PFSK-1 (cell line): ENCODE results near the gene KLHDC4.

Experiments
- FOXP2 ChIP-seq: optimal IDR thresholded peaks from 2 replicates; pipeline ENCODE3; 2011; ENCODE audit warnings: borderline replicate concordance, control low read depth, inconsistent platforms; ENCODE audit not compliant: insufficient read depth; ENCODE audit errors: extremely low read length, extremely low read depth
- POLR2AphosphoS5 ChIP-seq: IDR thresholded peaks from 2 replicates; pipeline ENCODE4 v1.6.1; 2012; ENCODE audit warnings: low read depth, mild to moderate bottlenecking, control low read depth, low read length, moderate library complexity
- SIN3A ChIP-seq: IDR thresholded peaks from 2 replicates; pipeline ENCODE4 v1.6.1; 2012; ENCODE audit warnings: mild to moderate bottlenecking, low read length, moderate library complexity, borderline replicate concordance; ENCODE audit not compliant: insufficient read depth
- TAF1 ChIP-seq: IDR thresholded peaks from 2 replicates; pipeline ENCODE4 v1.6.1; 2012; ENCODE audit warnings: low read length, control low read depth, borderline replicate concordance; ENCODE audit not compliant: insufficient read depth
- TF ChIP-seq, protein P1 (sequence below), 2 experiments: IDR thresholded peaks; 2 replicates each; pipeline versions ENCODE4 v1.6.1 to v1.8.0; 2011 to 2012; ENCODE audit warnings: low read depth in 2 of 2, low read length in 2 of 2, control low read depth in 1 of 2, inconsistent platforms in 1 of 2, mild to moderate bottlenecking in 1 of 2, moderate library complexity in 1 of 2; ENCODE audit not compliant: insufficient read depth in 1 of 2

Gene KLHDC4

GRCh38 chr16:87682852-87683399 lies 82.9 kb downstream of the KLHDC4 start:
- TF ChIP-seq FOXP2, result no peak
- TF ChIP-seq SIN3A, result no peak
- TF ChIP-seq TAF1, result no peak
- TF ChIP-seq, protein P1, sequence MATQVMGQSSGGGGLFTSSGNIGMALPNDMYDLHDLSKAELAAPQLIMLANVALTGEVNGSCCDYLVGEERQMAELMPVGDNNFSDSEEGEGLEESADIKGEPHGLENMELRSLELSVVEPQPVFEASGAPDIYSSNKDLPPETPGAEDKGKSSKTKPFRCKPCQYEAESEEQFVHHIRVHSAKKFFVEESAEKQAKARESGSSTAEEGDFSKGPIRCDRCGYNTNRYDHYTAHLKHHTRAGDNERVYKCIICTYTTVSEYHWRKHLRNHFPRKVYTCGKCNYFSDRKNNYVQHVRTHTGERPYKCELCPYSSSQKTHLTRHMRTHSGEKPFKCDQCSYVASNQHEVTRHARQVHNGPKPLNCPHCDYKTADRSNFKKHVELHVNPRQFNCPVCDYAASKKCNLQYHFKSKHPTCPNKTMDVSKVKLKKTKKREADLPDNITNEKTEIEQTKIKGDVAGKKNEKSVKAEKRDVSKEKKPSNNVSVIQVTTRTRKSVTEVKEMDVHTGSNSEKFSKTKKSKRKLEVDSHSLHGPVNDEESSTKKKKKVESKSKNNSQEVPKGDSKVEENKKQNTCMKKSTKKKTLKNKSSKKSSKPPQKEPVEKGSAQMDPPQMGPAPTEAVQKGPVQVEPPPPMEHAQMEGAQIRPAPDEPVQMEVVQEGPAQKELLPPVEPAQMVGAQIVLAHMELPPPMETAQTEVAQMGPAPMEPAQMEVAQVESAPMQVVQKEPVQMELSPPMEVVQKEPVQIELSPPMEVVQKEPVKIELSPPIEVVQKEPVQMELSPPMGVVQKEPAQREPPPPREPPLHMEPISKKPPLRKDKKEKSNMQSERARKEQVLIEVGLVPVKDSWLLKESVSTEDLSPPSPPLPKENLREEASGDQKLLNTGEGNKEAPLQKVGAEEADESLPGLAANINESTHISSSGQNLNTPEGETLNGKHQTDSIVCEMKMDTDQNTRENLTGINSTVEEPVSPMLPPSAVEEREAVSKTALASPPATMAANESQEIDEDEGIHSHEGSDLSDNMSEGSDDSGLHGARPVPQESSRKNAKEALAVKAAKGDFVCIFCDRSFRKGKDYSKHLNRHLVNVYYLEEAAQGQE (IDR thresholded peaks at IDR 0.05; ENCODE audit: insufficient read depth in 1 of 2, low read depth in 2 of 2, low read length in 2 of 2), result no peak
- no peak for TF ChIP-seq POLR2AphosphoS5

GRCh38 chr16:87681981-87682570 lies 83.7 kb downstream of the KLHDC4 start:
- TF ChIP-seq SIN3A (no peak), FOXP2 (no peak), TAF1 (no peak), POLR2AphosphoS5 (no peak)

DNA sequence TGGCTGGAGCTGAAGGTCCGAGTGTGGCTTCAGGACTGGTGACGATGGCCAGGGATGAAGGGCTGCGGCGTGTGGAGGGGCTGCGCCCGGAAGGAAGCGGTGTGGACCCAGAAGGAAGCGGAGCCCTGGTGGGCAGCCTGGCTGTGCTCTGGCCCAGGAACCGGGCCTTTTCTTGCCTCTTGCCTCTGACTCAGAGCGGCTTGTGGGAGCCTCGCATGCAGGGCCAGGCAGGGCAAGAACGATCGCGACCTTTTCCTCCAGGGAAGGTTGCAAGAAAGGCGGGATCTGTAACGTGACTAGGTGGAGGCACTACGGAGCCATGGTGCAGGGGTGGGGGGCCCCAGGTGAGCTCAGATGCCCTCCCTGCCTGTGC lies 85.5 kb downstream of the KLHDC4 start:
- TF ChIP-seq TAF1, result no peak
- TF ChIP-seq FOXP2, result no peak
- TF ChIP-seq SIN3A, result no peak
- TF ChIP-seq, protein P1 (IDR thresholded peaks at IDR 0.05; ENCODE audit: insufficient read depth in 1 of 2, low read depth in 2 of 2, low read length in 2 of 2), result no peak
- no peak for TF ChIP-seq POLR2AphosphoS5

DNA sequence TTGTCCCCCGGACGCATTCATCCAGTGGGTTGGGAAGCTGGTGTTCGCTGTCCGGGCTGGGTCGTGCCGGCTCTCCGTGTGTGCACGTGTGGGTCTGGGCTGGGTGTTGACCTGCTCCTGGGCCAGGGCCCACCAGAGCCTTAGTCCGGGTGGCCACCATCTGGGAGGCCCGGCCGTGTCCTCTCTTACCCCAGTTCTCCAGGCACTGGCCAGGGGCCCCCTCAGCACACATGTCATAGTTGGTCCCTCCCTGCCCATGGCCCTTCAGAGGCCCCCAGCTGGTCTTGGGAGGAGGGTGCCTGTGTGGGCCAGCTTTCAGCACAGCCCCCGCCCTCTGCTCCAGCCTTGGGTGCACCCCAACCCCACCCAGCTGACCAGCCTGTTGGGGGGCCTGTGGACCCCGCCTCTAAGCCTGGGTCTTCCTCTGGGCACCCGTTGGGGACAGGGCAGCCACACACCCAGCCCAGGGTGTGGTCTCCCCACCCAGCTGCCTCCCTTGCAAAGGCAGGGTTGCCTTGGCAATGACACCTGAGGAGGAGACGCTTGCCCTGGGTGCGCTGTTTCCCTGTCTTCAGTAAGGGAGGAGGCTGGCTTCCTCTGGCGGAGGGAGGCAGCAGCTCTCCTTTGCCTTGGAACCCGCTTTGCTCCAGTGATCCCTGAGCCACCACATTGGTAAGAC lies 86.1 kb downstream of the KLHDC4 start:
- TF ChIP-seq SIN3A (no peak), TAF1 (no peak), POLR2AphosphoS5 (no peak), FOXP2 (no peak)
- TF ChIP-seq, protein P1 (IDR thresholded peaks at IDR 0.05; ENCODE audit: insufficient read depth in 1 of 2, low read depth in 2 of 2, low read length in 2 of 2), result no peak

DNA sequence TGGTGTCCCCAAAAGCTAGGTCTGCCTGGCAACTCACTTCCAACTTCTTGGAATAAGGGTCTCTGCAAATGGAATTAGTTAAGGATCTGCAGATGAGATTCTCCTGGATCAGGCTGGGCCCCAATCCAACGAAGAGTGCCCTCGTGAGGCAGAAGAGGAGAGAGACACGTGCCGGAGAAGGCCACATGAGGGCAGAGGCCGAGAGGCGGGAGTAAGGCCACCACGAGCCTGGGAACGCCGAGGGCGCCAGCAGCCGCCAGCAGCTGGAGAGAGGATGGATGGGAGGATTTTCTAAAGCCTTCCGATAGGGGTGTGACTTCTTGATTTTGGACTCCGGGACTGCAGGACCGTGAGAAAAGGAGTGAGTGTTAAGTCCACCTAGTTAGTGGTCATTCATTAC lies 87.2 kb downstream of the KLHDC4 start:
- no peak for TF ChIP-seq TAF1
- no peak for TF ChIP-seq SIN3A
- no peak for TF ChIP-seq POLR2AphosphoS5
- TF ChIP-seq FOXP2, result no peak
- TF ChIP-seq, protein P1 (IDR thresholded peaks at IDR 0.05; ENCODE audit: insufficient read depth in 1 of 2, low read depth in 2 of 2, low read length in 2 of 2), result no peak
